Measurements from ENCODE around the gene CENPT. TPM values are rescaled to one million over a fixed set of nuclear protein-coding genes. Genes with fewer than 3 reads are reported as not detected.

CENPT gene
- total and polyA plus RNA-seq, 2 of the 13 experiments (the other 11 are each of a cell fraction or from before 2014, with no cell fraction given), result 40.9 to 43.3 TPM

- peak; percentile 54; the same call in 1 of the 2 replicates for TF ChIP-seq ZNF318 (CRISPR knock-in tag; IDR thresholded peaks at IDR 0.05)
- TF ChIP-seq ATF6 (CRISPR knock-in tag; conservative IDR thresholded peaks at IDR 0.05), result no peak
- TF ChIP-seq RAD21 (CRISPR knock-in tag; IDR thresholded peaks at IDR 0.05), result peak; percentile 67
- peak; percentile 67; the same call in 1 of the 2 replicates for TF ChIP-seq SAFB2 (CRISPR knock-in tag; IDR thresholded peaks at IDR 0.05; ENCODE audit: borderline replicate concordance, low read depth)
- peak; percentile 95 for TF ChIP-seq ZNF567 (CRISPR knock-in tag; IDR thresholded peaks at IDR 0.05; ENCODE audit: borderline replicate concordance)
- no peak for TF ChIP-seq ZSCAN22 (CRISPR knock-in tag; IDR thresholded peaks at IDR 0.05)
- no peak for TF ChIP-seq CCAR2 (optimal IDR thresholded peaks at IDR 0.05; ENCODE audit: low read depth, low read length)
- TF ChIP-seq RFX5 (IDR thresholded peaks at IDR 0.05; ENCODE audit: low read depth, low read length), result no peak
- TF ChIP-seq, protein P1, sequence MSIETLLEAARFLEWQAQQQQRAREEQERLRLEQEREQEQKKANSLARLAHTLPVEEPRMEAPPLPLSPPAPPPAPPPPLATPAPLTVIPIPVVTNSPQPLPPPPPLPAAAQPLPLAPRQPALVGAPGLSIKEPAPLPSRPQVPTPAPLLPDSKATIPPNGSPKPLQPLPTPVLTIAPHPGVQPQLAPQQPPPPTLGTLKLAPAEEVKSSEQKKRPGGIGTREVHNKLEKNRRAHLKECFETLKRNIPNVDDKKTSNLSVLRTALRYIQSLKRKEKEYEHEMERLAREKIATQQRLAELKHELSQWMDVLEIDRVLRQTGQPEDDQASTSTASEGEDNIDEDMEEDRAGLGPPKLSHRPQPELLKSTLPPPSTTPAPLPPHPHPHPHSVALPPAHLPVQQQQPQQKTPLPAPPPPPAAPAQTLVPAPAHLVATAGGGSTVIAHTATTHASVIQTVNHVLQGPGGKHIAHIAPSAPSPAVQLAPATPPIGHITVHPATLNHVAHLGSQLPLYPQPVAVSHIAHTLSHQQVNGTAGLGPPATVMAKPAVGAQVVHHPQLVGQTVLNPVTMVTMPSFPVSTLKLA (IDR thresholded peaks at IDR 0.05), result no peak
- TF ChIP-seq KMT2A (CRISPR knock-in tag; IDR thresholded peaks at IDR 0.05), result 0 out of 2 replicates have a peak, but pooled peaks have one; percentile 59
- TF ChIP-seq, protein P2, sequence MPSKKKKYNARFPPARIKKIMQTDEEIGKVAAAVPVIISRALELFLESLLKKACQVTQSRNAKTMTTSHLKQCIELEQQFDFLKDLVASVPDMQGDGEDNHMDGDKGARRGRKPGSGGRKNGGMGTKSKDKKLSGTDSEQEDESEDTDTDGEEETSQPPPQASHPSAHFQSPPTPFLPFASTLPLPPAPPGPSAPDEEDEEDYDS (CRISPR knock-in tag; IDR thresholded peaks at IDR 0.05), result peak; percentile 89
- TF ChIP-seq ZNF367 (CRISPR knock-in tag; IDR thresholded peaks at IDR 0.05; ENCODE audit: borderline replicate concordance), result peak; percentile 45; the same call in 1 of the 2 replicates
- TF ChIP-seq NCOR1 (IDR thresholded peaks at IDR 0.05; ENCODE audit: borderline replicate concordance, low read length), result no peak
- no peak for TF ChIP-seq ATM (IDR thresholded peaks at IDR 0.05; ENCODE audit: borderline replicate concordance)
These were observed 45.6 kb upstream of the CENPT start, which contains the start of gene PSKH1 (continued) for GRCh38 chr16:67892899-67893742.
